ENCODE measurements around the gene MEGF10.
A peak's percentile ranks its signal among the peaks of the same experiment; 100 is the strongest.

Gene MEGF10

DNA sequence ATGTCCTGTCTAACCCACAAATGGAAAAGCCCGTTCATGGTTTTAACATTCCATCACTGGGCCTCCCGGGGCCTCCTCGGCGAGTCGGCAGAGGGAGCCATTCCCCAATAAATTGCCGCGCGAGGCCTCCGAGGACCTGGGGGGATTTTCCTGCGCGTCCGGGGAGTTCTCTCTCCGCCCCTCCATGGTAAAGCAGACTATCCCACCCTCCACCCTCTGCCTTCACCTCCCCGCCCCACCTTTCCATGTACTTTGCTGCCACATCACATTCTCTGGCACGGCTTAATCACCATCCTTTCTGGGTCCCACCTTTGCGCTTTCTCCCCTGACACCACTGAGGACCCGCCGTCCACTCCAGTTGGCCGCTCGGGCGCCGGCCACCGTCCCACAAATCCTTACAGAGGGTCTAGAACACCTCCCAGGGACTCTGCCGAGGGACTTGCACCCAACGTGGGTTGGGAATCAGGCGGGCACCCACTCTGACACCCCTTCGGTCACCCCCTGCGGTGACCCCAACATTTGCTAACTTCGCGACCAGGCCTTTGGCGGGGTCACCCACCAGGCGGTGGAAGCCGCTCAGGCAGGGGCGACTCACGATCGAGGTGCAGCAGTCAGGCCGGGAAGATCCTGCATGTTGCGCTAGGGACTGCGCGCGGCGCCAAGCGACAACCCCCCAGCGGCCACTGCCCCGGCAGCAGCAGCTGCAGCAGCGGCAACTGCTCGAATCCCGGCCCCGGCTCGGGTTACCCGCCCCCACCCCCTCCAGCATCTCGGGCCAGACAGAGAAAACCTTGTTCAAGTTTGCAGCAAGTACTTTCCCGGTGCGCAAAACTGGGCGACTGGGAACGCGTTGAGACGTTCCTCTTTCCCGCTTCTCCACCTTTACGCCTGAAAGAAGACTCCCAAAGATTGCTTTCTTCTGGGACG lies at the start of gene MEGF10:
Gene MEGF10, plus strand, starts transcription at position 778 of the 927 bp plus-strand sequence. CDS start 40,513 bp downstream, outside the sequence.
- ATAC-seq, result peak; percentile 97
- TF ChIP-seq ARNTL (CRISPR knock-in tag; IDR thresholded peaks at IDR 0.05; ENCODE audit: borderline replicate concordance, low read depth), result no peak
- TF ChIP-seq GLIS3 (CRISPR knock-in tag; IDR thresholded peaks at IDR 0.05), result no peak
- no peak for TF ChIP-seq ZNF70 (CRISPR knock-in tag; IDR thresholded peaks at IDR 0.05)

DNA sequence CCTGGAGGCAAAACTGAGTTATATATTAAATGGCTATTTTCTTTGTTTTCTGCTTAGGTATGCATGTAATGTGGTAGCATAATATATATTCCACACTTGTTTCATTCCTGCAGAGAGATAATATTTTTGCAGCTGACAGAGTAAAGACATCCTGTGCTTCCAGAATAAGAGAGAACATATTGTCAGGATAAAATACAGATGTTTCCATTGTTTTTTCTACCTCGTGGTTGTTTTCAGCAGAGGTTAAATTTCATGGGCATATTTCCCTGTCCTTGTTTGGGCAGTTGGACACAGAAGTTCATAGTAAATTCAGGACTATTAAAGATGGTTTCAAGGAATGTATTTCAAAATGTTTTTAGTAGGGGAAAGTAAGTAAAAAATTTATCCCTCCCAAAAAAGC lies 47.6 kb upstream of the MEGF10 start:
- ATAC-seq, result no peak
- TF ChIP-seq CSDC2 (CRISPR knock-in tag; IDR thresholded peaks at IDR 0.05) (no peak), PPARA (CRISPR knock-in tag; IDR thresholded peaks at IDR 0.05; ENCODE audit: borderline replicate concordance) (no peak), ZFP30 (CRISPR knock-in tag; IDR thresholded peaks at IDR 0.05) (no peak), BACH2 (CRISPR knock-in tag; IDR thresholded peaks at IDR 0.05; ENCODE audit: borderline replicate concordance) (no peak), OSR1 (CRISPR knock-in tag; IDR thresholded peaks at IDR 0.05) (no peak), ZNF8 (CRISPR knock-in tag; IDR thresholded peaks at IDR 0.05) (no peak), ZNF565 (CRISPR knock-in tag; conservative IDR thresholded peaks at IDR 0.05; ENCODE audit: low read depth) (no peak), TOX (CRISPR knock-in tag; IDR thresholded peaks at IDR 0.05; ENCODE audit: borderline replicate concordance) (no peak), SNAI2 (CRISPR knock-in tag; IDR thresholded peaks at IDR 0.05) (no peak), ARNTL (CRISPR knock-in tag; IDR thresholded peaks at IDR 0.05; ENCODE audit: borderline replicate concordance, low read depth) (no peak), TCF4 (CRISPR knock-in tag; IDR thresholded peaks at IDR 0.05; ENCODE audit: borderline replicate concordance) (no peak), ZC3H10 (CRISPR knock-in tag; IDR thresholded peaks at IDR 0.05) (no peak)
- TF ChIP-seq, protein P1, sequence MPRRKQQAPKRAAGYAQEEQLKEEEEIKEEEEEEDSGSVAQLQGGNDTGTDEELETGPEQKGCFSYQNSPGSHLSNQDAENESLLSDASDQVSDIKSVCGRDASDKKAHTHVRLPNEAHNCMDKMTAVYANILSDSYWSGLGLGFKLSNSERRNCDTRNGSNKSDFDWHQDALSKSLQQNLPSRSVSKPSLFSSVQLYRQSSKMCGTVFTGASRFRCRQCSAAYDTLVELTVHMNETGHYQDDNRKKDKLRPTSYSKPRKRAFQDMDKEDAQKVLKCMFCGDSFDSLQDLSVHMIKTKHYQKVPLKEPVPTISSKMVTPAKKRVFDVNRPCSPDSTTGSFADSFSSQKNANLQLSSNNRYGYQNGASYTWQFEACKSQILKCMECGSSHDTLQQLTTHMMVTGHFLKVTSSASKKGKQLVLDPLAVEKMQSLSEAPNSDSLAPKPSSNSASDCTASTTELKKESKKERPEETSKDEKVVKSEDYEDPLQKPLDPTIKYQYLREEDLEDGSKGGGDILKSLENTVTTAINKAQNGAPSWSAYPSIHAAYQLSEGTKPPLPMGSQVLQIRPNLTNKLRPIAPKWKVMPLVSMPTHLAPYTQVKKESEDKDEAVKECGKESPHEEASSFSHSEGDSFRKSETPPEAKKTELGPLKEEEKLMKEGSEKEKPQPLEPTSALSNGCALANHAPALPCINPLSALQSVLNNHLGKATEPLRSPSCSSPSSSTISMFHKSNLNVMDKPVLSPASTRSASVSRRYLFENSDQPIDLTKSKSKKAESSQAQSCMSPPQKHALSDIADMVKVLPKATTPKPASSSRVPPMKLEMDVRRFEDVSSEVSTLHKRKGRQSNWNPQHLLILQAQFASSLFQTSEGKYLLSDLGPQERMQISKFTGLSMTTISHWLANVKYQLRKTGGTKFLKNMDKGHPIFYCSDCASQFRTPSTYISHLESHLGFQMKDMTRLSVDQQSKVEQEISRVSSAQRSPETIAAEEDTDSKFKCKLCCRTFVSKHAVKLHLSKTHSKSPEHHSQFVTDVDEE (CRISPR knock-in tag; IDR thresholded peaks at IDR 0.05), result no peak
- TF ChIP-seq, protein P2, sequence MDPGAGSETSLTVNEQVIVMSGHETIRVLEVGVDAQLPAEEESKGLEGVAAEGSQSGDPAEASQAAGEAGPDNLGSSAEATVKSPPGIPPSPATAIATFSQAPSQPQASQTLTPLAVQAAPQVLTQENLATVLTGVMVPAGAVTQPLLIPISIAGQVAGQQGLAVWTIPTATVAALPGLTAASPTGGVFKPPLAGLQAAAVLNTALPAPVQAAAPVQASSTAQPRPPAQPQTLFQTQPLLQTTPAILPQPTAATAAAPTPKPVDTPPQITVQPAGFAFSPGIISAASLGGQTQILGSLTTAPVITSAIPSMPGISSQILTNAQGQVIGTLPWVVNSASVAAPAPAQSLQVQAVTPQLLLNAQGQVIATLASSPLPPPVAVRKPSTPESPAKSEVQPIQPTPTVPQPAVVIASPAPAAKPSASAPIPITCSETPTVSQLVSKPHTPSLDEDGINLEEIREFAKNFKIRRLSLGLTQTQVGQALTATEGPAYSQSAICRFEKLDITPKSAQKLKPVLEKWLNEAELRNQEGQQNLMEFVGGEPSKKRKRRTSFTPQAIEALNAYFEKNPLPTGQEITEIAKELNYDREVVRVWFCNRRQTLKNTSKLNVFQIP (CRISPR knock-in tag; IDR thresholded peaks at IDR 0.05; ENCODE audit: borderline replicate concordance, low read depth), result no peak
- TF ChIP-seq, protein P3, sequence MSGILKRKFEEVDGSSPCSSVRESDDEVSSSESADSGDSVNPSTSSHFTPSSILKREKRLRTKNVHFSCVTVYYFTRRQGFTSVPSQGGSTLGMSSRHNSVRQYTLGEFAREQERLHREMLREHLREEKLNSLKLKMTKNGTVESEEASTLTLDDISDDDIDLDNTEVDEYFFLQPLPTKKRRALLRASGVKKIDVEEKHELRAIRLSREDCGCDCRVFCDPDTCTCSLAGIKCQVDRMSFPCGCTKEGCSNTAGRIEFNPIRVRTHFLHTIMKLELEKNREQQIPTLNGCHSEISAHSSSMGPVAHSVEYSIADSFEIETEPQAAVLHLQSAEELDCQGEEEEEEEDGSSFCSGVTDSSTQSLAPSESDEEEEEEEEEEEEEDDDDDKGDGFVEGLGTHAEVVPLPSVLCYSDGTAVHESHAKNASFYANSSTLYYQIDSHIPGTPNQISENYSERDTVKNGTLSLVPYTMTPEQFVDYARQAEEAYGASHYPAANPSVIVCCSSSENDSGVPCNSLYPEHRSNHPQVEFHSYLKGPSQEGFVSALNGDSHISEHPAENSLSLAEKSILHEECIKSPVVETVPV (CRISPR knock-in tag; IDR thresholded peaks at IDR 0.05), result no peak
- TF ChIP-seq, protein P4, sequence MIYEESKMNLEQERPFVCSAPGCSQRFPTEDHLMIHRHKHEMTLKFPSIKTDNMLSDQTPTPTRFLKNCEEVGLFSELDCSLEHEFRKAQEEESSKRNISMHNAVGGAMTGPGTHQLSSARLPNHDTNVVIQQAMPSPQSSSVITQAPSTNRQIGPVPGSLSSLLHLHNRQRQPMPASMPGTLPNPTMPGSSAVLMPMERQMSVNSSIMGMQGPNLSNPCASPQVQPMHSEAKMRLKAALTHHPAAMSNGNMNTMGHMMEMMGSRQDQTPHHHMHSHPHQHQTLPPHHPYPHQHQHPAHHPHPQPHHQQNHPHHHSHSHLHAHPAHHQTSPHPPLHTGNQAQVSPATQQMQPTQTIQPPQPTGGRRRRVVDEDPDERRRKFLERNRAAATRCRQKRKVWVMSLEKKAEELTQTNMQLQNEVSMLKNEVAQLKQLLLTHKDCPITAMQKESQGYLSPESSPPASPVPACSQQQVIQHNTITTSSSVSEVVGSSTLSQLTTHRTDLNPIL (CRISPR knock-in tag; IDR thresholded peaks at IDR 0.05; ENCODE audit: low read depth), result no peak
- TF ChIP-seq, protein P5, sequence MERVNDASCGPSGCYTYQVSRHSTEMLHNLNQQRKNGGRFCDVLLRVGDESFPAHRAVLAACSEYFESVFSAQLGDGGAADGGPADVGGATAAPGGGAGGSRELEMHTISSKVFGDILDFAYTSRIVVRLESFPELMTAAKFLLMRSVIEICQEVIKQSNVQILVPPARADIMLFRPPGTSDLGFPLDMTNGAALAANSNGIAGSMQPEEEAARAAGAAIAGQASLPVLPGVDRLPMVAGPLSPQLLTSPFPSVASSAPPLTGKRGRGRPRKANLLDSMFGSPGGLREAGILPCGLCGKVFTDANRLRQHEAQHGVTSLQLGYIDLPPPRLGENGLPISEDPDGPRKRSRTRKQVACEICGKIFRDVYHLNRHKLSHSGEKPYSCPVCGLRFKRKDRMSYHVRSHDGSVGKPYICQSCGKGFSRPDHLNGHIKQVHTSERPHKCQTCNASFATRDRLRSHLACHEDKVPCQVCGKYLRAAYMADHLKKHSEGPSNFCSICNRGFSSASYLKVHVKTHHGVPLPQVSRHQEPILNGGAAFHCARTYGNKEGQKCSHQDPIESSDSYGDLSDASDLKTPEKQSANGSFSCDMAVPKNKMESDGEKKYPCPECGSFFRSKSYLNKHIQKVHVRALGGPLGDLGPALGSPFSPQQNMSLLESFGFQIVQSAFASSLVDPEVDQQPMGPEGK (CRISPR knock-in tag; IDR thresholded peaks at IDR 0.05; ENCODE audit: borderline replicate concordance), result no peak

DNA sequence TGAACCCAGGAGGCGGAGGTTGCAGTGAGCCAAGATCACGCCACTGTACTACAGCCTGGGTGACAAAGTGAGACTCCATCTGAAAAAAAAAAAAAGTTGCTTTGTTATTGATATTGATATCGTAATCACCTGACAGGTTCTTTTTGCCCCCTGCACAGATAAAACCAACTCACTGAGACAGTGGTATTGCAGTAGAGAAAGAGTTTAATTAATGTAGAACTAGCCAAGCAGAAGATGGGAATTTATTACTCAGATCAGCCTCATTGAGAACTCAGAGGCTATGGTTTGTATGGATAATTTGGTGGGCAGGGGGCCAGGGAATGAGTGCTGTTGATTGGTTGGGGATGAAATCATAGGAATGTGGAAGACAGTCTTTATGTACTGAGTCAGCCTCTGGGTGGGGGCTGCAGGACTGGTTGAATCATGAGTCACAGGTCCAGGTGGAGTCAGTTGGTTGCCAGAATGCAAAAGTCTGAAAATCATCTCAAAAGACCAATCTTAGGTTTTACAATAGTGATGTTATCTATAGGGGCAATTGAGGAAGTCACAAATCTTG lies 35.8 kb upstream of the MEGF10 start:
- no peak for TF ChIP-seq ZNF565 (CRISPR knock-in tag; conservative IDR thresholded peaks at IDR 0.05; ENCODE audit: low read depth)
- no peak for TF ChIP-seq ISL1 (CRISPR knock-in tag; IDR thresholded peaks at IDR 0.05)
- ATAC-seq, result no peak

Data from SK-N-SH treated with all-trans-retinoic acid at 6 μM for 48 hours (cell line).